BE2C (cell line): ENCODE results near the gene FLYWCH2.
A peak's percentile ranks its signal among the peaks of the same experiment; 100 is the strongest.

Source experiments
- DNase-seq: peaks from one replicate; pipeline ENCODE4 v3.0.0-alpha.2; 2020
- H3K27me3 ChIP-seq: fragments of 250-450 bp; sonication (Bioruptor Pico); 2 replicates; pipeline ENCODE4 v1.5.1; 2020; ENCODE audit warnings: mild to moderate bottlenecking
- H3K36me3 ChIP-seq: fragments of 250-450 bp; sonication (Bioruptor Pico); 2 replicates; pipeline ENCODE4 v1.5.1; 2020; ENCODE audit warnings: mild to moderate bottlenecking
- H3K4me1 ChIP-seq: fragments of 250-450 bp; sonication (Bioruptor Pico); 2 replicates; pipeline ENCODE4 v1.5.1; 2020
- H3K4me3 ChIP-seq: 2 replicates; pipeline ENCODE4 v1.5.1; 2011; ENCODE audit warnings: low read depth, low read length
- H3K9me3 ChIP-seq: fragments of 250-450 bp; sonication (Bioruptor Pico); 2 replicates; pipeline ENCODE4 v1.5.1; 2020
- CTCF ChIP-seq: IDR thresholded peaks from 2 replicates; pipeline ENCODE4 v1.5.1; 2012; ENCODE audit warnings: mild to moderate bottlenecking, low read depth, low read length

FLYWCH2 gene

DNA sequence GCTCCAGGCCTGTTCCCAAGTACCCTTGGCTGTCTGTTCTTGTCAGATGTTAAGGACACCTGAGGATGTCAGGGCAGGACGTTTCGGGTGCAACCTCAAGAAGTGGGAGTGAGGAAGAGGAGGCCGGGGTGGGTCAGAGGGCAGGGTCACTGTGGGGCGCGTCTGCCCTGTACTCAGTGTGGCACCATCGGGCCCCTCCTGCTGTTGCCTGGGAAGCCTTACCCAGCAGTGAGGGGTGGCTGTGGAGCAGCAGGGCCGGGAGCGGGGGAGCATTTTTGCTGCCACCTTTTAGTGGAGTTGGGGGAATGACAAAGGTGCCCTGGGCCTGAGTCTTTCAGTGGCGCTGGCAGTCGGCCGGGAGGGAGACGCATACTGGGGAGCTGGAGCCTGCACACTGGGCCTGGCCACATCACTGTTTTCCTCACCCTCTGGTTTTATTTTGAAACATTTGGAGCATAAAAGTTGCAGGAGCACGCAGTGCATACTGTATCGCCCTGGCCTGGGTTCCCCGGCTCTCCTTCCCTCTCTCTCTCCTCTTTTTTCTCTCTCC is 17.6 kb downstream of the FLYWCH2 start:
- no peaks in the 10 kb centered on the region for H3K27me3 ChIP-seq
- H3K4me1 ChIP-seq: no peaks in the 10 kb centered on the region; the same call in 1 of the 2 replicates
- H3K4me3 ChIP-seq: no peak overlapping the region
- no peaks in the 10 kb centered on the region for H3K9me3 ChIP-seq
- no peak for DNase-seq
- TF ChIP-seq CTCF: no peak
- H3K36me3 ChIP-seq: peaks cover 9% of the 10 kb centered on the region

DNA sequence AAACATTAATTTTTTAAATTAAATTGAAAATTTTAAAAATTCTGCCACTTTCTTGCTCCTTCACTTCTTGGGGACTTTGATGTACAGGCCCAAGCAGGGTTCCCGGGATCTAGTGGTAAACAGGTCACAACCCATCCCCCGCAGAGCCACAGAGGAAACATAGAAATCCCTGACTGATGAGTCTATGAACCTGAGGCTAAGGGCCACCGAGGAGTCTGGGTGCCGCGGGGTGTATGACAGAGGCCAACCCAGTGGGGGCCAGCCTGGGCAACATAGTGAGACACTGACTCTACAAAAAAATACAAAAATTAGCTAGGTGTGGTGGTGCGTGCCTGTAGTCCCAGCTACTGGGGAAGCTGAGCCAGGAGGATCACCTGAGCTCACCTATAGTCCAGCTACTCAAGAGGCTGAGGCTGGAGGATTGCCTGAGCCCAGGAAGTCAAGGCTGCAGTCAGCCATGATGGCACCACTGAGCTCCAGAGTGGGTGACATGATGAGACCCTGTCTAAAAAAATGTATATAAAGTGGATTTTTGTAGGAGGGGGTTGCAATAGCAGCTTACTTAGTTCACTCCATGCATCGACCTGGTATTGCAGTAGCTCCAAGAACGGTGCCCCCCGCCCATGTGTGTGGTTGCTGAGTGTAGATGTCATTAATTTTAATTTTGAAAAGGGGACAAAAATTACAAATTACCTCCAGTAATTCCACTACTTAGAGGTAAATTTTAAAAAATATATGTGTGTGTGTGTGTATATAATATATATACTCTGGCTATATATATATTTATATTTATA is 19.5 kb downstream of the FLYWCH2 start:
- Histone ChIP-seq H3K36me3 (no peaks in the 10 kb centered on the region), H3K27me3 (no peaks in the 10 kb centered on the region), H3K9me3 (no peaks in the 10 kb centered on the region), H3K4me1 (peaks cover 5% of the 10 kb centered on the region), H3K4me3 (no peak overlapping the region)
- no peak for TF ChIP-seq CTCF
- DNase-seq: no peak

DNA sequence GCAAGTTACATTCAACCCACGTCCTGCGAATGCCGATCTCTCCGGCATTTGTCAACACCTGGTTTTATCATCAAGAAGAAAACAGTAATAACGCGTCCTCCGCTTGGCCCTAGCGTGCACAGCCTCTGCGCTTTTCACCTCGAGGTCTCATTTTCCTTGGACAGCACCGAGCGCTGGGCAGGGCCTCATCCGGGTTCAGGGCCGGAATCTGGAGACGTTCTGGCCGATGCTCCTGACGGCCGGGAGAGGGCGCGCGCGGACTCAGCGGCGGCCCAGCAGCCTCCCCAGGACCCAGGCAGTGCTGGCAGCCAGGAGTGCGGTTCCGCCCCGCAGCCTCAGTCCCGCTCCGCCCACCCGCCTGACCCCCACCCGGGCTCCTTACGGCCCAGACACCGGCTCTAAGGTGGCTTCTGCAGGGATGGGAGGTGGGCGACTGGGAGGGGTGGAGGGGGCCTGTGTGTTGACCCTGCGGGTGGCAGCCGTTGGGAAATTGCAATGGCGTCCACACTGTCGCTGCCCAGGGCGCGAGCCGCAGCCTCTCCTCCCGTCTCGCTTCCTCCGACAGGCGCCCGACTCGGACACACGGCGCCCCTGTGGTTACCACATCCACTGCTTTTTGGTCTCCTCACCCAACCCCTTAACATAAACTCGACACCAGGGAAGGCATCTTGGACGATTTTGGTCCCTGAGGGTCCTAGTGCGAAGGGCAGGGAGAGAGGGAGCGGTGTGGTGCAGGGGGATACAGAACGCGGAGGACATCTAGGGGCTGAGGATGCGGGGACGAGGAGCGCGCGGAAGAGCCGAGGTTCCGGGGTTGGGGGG is 21.3 kb downstream of the FLYWCH2 start:
- Histone ChIP-seq H3K9me3 (no peaks in the 10 kb centered on the region), H3K27me3 (no peaks in the 10 kb centered on the region), H3K4me1 (peaks cover 5% of the 10 kb centered on the region), H3K4me3 (peak overlapping the region; percentile 83), H3K36me3 (no peaks in the 10 kb centered on the region)
- DNase-seq: peak; percentile 84
- TF ChIP-seq CTCF: peak; percentile 76

DNA sequence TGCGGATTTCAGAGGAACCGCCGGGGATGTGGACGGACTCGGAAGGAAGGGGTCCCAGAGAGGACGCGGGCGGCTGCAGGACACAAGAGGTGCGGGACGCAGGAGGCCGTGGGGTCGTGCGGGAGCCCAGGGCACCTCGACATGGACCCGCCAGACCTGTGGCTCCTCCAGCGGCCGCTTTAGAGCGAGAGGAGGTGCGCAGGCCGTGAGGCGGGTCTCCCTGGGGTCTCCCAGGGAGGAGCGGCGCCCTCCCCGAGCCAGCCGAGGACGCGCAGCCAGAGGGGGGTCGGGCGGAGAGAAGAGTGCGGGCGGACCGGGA is 21.9 kb downstream of the FLYWCH2 start:
- no peaks in the 10 kb centered on the region for H3K9me3 ChIP-seq
- no peaks in the 10 kb centered on the region for H3K27me3 ChIP-seq
- DNase-seq: no peak

GRCh38 chr16:2905241-2905987 is 22.4 kb downstream of the FLYWCH2 start:
- no peaks in the 10 kb centered on the region for H3K36me3 ChIP-seq
- no peak for TF ChIP-seq CTCF
- DNase-seq: peak; percentile 100
- H3K9me3 ChIP-seq: no peaks in the 10 kb centered on the region
- H3K27me3 ChIP-seq: no peaks in the 10 kb centered on the region
- peaks cover 5% of the 10 kb centered on the region for H3K4me1 ChIP-seq
- peak overlapping the region; percentile 83 for H3K4me3 ChIP-seq

More for the DNA sequence above, 21.9 kb downstream of the FLYWCH2 start:
- no peaks in the 10 kb centered on the region for H3K36me3 ChIP-seq
- TF ChIP-seq CTCF: no peak
- peaks cover 5% of the 10 kb centered on the region for H3K4me1 ChIP-seq
- H3K4me3 ChIP-seq: peak overlapping the region; percentile 83
